Suprapubic skin (tissue), 4 donors: ENCODE measurements around the gene ARL6IP1. TPM values are rescaled to one million over a fixed set of nuclear protein-coding genes. Genes with fewer than 3 reads are reported as not detected.
A peak's percentile ranks its signal among the peaks of the same experiment; 100 is the strongest.

Source experiments
- DNase-seq, 2 donors: peaks; one replicate each; pipeline ENCODE4 v3.0.0-alpha.2; 2019; ENCODE audit warnings: low spot score in 2 of 2
- H3K27ac ChIP-seq: fragments of 200-600 bp; sonication (generic); one replicate; pipeline ENCODE4 v1.5.1; 2019
- H3K27me3 ChIP-seq: fragments of 200-600 bp; sonication (generic); one replicate; pipeline ENCODE4 v1.5.1; 2019
- H3K36me3 ChIP-seq: fragments of 200-600 bp; sonication (generic); one replicate; pipeline ENCODE4 v1.5.1; 2019
- H3K4me1 ChIP-seq: fragments of 200-600 bp; sonication (generic); one replicate; pipeline ENCODE4 v1.5.1; 2019
- H3K4me3 ChIP-seq: fragments of 200-600 bp; sonication (generic); one replicate; pipeline ENCODE4 v1.5.1; 2019; ENCODE audit warnings: mild to moderate bottlenecking
- H3K9me3 ChIP-seq: fragments of 200-600 bp; sonication (generic); one replicate; pipeline ENCODE4 v1.5.1; 2019
- EP300 ChIP-seq: sonication (generic); formaldehyde crosslinking; IDR thresholded peaks from one replicate; pipeline ENCODE4 v1.6.1; 2017; ENCODE audit warnings: antibody characterized with exemption
- POLR2A ChIP-seq, 2 donors: fragments of 450-650 bp; IDR thresholded peaks; one replicate each; pipeline ENCODE4 v1.6.1; 2017; ENCODE audit warnings: antibody characterized with exemption in 2 of 2, mild to moderate bottlenecking in 2 of 2, moderate library complexity in 2 of 2
- POLR2AphosphoS5 ChIP-seq, 3 donors: sonication (generic); formaldehyde crosslinking; IDR thresholded peaks; one replicate each; pipeline ENCODE4 v1.6.1; 2017; ENCODE audit warnings: antibody characterized with exemption in 3 of 3
- WGBS: methylation state at CpG from one replicate; pipeline ENCODE4 v1.1.5; 2018; 5-methylcytosine and 5-hydroxymethylcytosine counted together
- total RNA-seq, 4 donors: library from RNA; depleted of rRNA; stranded (reverse); fragments of >200 nt; gene quantifications; one replicate each; pipeline ENCODE4 v1.1.0, GENCODE V29; 2016
- TF ChIP-seq, protein P1 (sequence below), 2 donors: fragments of 200-600 bp in 1 of 2; fragments of 450-650 bp in 1 of 2; sonication (generic) in 1 of 2; IDR thresholded peaks; one replicate each; pipeline ENCODE4 v1.5.1; 2016 to 2019; ENCODE audit warnings: antibody characterized with exemption in 2 of 2, mild to moderate bottlenecking in 1 of 2, moderate library complexity in 1 of 2

ARL6IP1 gene
- total RNA-seq, 4 donors from 2014 or later, result 94.1 to 165 (median 124) TPM

DNA sequence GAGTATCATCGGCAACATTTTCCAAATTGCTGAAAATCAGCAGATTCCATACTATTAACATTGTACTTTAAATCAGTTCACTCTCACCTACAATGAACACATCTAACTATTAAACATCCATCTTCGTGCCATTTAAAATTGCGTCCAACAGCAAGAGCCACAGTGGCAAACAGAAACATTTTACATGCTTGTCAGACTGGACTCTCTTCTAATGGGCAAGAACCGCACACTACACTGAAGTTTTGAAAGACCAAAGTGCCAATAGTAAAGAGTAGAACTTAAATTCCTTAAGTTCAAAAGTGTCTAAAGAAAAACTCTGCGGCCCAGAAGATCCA, 11.9 kb downstream of the ARL6IP1 start:
- peak overlapping the region; percentile 87 for H3K27ac ChIP-seq
- H3K36me3 ChIP-seq, result peaks cover 58% of the 10 kb centered on the region
- no peak for TF ChIP-seq EP300
- no peak for TF ChIP-seq POLR2A (IDR thresholded peaks at IDR 0.05)
- TF ChIP-seq, protein P1, sequence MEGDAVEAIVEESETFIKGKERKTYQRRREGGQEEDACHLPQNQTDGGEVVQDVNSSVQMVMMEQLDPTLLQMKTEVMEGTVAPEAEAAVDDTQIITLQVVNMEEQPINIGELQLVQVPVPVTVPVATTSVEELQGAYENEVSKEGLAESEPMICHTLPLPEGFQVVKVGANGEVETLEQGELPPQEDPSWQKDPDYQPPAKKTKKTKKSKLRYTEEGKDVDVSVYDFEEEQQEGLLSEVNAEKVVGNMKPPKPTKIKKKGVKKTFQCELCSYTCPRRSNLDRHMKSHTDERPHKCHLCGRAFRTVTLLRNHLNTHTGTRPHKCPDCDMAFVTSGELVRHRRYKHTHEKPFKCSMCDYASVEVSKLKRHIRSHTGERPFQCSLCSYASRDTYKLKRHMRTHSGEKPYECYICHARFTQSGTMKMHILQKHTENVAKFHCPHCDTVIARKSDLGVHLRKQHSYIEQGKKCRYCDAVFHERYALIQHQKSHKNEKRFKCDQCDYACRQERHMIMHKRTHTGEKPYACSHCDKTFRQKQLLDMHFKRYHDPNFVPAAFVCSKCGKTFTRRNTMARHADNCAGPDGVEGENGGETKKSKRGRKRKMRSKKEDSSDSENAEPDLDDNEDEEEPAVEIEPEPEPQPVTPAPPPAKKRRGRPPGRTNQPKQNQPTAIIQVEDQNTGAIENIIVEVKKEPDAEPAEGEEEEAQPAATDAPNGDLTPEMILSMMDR (IDR thresholded peaks at IDR 0.05), result no peak
- no peak for TF ChIP-seq POLR2AphosphoS5 (IDR thresholded peaks at IDR 0.05)
- H3K27me3 ChIP-seq, result no peaks in the 10 kb centered on the region
- H3K4me3 ChIP-seq, result peak overlapping the region; percentile 77
- no peak for DNase-seq
- no peaks in the 10 kb centered on the region for H3K9me3 ChIP-seq
- peaks cover 48% of the 10 kb centered on the region for H3K4me1 ChIP-seq
- WGBS, result 1% methylated on average over 5 of the region's 5 CpGs

DNA sequence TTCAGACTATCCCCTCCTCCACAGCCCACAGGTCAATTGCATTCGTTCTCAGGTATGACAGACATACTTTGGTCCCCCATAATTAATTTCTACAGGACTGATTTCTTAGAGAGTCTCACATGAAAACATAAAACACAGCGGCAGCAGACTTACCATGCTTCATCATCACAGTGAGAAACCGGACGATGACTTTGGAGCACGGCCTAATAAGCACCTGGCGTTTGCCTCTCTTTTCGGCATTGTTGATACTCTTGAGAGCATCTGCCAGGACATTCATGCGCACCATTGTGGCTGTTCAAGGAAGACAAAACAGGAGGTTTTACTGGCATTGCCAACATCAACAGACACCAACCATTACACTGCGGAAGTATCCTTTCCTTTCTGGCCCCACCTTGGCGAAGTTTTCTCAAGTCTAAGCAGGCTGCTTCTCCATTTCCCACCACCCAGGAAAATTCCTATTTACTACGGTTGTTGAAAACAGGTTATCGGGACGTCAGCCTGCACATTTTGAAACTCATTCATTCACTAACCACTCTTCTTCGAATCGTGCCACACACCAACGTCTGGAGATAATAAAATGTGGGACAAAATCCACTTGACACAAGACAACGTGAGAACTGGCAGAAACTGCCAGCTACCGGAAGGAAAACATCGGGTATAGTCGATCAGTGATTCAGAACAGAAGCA, 12.4 kb downstream of the ARL6IP1 start:
- no peaks in the 10 kb centered on the region for H3K27me3 ChIP-seq
- no peaks in the 10 kb centered on the region for H3K9me3 ChIP-seq
- H3K4me1 ChIP-seq, result peaks cover 48% of the 10 kb centered on the region
- TF ChIP-seq POLR2AphosphoS5 (IDR thresholded peaks at IDR 0.05) (no peak), POLR2A (IDR thresholded peaks at IDR 0.05) (no peak), EP300 (no peak)
- TF ChIP-seq, protein P1 (IDR thresholded peaks at IDR 0.05), result no peak
- no peak for DNase-seq
- WGBS, result 13% methylated on average over 20 of the region's 20 CpGs
- peaks cover 58% of the 10 kb centered on the region for H3K36me3 ChIP-seq
- H3K27ac ChIP-seq, result peak overlapping the region; percentile 87
- H3K4me3 ChIP-seq, result peak overlapping the region; percentile 77

DNA sequence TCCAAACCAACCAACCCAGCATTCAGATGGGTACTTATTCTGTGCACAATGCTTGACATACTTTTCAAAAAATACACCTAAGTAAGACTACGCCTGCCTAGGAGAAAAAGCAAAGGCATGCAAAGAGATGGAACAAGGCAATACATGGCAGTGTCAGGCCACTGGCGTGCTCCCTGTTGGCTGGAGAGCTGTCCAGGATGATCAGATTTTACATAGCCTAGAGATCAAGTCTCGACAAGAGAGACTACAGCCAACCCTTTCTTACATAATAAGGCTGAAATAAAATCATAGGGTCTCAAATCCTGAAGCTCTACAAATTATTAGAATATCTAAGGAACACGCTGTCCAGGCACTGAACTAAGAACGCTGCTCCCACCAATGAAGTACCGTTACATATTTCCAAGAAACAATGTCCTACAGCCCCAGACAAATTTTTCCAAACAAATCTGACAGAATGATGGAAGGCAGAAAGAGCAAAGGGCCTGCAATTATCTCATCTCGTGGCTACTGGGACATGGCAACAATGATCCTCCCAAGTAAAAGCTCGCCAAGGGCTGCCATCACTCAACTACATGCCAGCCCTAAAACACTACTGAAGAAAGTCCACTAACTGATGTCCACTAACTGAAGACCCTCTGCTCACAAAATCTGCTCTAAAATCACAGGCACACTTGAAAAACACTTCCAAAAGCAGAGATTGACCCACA, 16.3 kb downstream of the ARL6IP1 start:
- TF ChIP-seq EP300 (no peak), POLR2A (IDR thresholded peaks at IDR 0.05) (no peak), POLR2AphosphoS5 (IDR thresholded peaks at IDR 0.05) (no peak)
- TF ChIP-seq, protein P1 (IDR thresholded peaks at IDR 0.05), result no peak
- H3K9me3 ChIP-seq, result no peaks in the 10 kb centered on the region
- H3K36me3 ChIP-seq, result peaks cover 59% of the 10 kb centered on the region
- no peak overlapping the region for H3K27ac ChIP-seq
- no peak overlapping the region for H3K4me3 ChIP-seq
- H3K4me1 ChIP-seq, result peaks cover 44% of the 10 kb centered on the region
- 79% methylated on average over 7 of the region's 8 CpGs for whole genome bisulfite sequencing
- no peak for DNase-seq
- no peaks in the 10 kb centered on the region for H3K27me3 ChIP-seq

DNA sequence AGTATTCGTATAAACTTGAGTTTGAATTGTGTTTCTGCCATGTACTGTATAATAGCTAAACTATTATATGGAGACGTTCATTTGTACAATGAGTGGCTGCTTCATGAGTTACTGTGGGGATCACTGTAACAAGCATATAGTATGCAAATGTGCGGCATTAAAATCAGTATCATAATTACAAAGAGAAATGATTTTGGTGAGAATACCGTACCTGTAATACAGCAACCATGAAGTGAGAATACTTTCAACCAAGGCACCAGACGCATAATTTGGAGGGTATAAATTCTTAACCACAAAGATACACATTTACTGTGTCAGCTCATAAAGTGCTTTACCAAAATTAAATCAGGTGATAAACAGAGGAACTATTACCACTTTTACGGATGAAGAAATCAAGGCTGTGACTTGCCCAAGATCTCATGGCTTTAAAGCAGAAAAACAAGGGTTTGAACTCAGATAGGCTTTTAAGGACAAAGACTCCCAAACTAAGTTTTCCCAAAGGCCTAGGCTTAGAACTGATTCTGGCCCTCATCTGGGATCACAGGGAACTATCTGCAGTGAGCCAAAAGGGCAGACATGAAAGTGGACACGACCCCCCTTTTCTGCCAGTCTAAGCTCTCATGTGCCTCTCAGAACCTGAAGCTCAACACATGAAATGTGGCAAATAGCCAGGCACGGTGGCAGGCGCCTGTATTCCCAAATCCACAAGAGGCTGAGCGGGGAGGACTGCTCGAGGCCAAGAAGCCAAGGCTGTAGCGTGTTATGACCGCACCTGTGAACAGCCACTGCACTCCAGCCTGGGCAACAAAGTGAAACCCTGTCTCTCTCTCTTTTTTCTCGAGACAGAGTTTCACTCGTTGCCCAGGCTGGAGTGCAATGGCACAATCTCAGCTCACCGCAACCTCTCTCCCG, 17.7 kb downstream of the ARL6IP1 start:
- DNase-seq, result no peak
- no peaks in the 10 kb centered on the region for H3K27me3 ChIP-seq
- no peak for TF ChIP-seq EP300
- no peak for TF ChIP-seq POLR2A (IDR thresholded peaks at IDR 0.05)
- TF ChIP-seq, protein P1 (IDR thresholded peaks at IDR 0.05), result no peak
- no peak for TF ChIP-seq POLR2AphosphoS5 (IDR thresholded peaks at IDR 0.05)
- peaks cover 59% of the 10 kb centered on the region for H3K36me3 ChIP-seq
- peaks cover 38% of the 10 kb centered on the region for H3K4me1 ChIP-seq
- no peak overlapping the region for H3K4me3 ChIP-seq
- WGBS, result 84% methylated on average over 17 of the region's 17 CpGs
- H3K9me3 ChIP-seq, result no peaks in the 10 kb centered on the region
- H3K27ac ChIP-seq, result no peak overlapping the region
